ENCODE measurements around the gene SRSF3.

DNA sequence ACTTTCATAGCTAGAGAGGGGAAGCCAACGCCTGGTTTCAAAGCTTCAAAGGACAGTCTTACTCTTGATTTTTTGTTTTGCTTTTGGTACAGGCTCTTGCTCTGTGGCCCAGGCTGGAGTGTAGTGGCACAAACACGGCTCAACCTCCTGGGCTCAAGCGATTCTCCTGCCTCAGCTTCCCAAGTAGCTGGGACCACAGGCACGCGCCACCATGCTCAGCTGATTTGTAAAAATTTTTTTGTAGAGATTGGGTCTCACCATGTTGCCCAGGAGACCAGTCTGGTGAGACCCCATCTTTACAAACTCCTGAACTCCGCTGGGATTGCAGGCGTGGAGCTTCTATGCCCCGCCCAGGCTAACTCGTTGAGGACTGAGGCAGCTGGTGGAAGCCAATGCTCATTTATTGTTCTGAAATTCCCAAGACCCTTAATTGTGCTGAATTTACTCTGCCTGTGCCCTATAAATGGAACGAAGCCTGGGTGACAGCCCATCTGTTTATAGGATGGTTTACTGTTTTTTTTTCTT lies 18.0 kb downstream of the SRSF3 start:
- TF ChIP-seq, protein P1, sequence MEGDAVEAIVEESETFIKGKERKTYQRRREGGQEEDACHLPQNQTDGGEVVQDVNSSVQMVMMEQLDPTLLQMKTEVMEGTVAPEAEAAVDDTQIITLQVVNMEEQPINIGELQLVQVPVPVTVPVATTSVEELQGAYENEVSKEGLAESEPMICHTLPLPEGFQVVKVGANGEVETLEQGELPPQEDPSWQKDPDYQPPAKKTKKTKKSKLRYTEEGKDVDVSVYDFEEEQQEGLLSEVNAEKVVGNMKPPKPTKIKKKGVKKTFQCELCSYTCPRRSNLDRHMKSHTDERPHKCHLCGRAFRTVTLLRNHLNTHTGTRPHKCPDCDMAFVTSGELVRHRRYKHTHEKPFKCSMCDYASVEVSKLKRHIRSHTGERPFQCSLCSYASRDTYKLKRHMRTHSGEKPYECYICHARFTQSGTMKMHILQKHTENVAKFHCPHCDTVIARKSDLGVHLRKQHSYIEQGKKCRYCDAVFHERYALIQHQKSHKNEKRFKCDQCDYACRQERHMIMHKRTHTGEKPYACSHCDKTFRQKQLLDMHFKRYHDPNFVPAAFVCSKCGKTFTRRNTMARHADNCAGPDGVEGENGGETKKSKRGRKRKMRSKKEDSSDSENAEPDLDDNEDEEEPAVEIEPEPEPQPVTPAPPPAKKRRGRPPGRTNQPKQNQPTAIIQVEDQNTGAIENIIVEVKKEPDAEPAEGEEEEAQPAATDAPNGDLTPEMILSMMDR (conservative IDR thresholded peaks at IDR 0.05; ENCODE audit: low read depth, low read length) = no peak
- no peak for TF ChIP-seq EZH2 (IDR thresholded peaks at IDR 0.05; ENCODE audit: low read length, unreplicated experiment)
